Upper lobe of right lung (tissue), 1 donor: ENCODE measurements around the gene TMEM9. TPM values are rescaled to one million over a fixed set of nuclear protein-coding genes. Genes with fewer than 3 reads are reported as not detected.

Experiments
- ATAC-seq: fragments of 200-7000 bp; cut with Tn5 transposase; one replicate; pipeline ENCODE4 v1.9.1; 2020; ENCODE audit warnings: mild to moderate bottlenecking, moderate library complexity
- DNase-seq: peaks from one replicate; pipeline ENCODE4 v3.0.0-alpha.2; 2020
- H3K27ac ChIP-seq: fragments of 200-600 bp; one replicate; pipeline ENCODE4 v1.8.0; 2022
- H3K27me3 ChIP-seq: fragments of 200-600 bp; one replicate; pipeline ENCODE4 v1.8.0; 2022; ENCODE audit warnings: mild to moderate bottlenecking
- H3K36me3 ChIP-seq: fragments of 200-600 bp; one replicate; pipeline ENCODE4 v1.8.0; 2022
- H3K4me1 ChIP-seq: fragments of 200-600 bp; one replicate; pipeline ENCODE4 v1.8.0; 2022
- H3K4me3 ChIP-seq: fragments of 200-600 bp; one replicate; pipeline ENCODE4 v1.8.0; 2022; ENCODE audit warnings: mild to moderate bottlenecking
- H3K9me3 ChIP-seq: fragments of 200-600 bp; one replicate; pipeline ENCODE4 v1.8.0; 2022
- intact Hi-C: fragments of 100-400 bp; cut with DNase I; formaldehyde crosslinking; loops from one replicate; pipeline ENCODE4 v1.11.0; 2022
- long read RNA-seq: library from polyadenylated mRNA; unstranded; transcript quantifications from one replicate; pipeline ENCODE4 v2.0.0, GENCODE V29; 2021
- total RNA-seq: library from RNA; stranded (reverse); fragmentation: NEBNext Ultra II Directional; extraction: Animal tissue kit (Norgen Biotek cat#: 25700); gene quantifications from one replicate; pipeline ENCODE4 v1.2.1, GENCODE V29; 2021
- TF ChIP-seq, protein P1 (sequence below): fragments of 200-600 bp; IDR thresholded peaks from one replicate; pipeline ENCODE4 v1.8.0; 2022; ENCODE audit warnings: antibody characterized with exemption
- donor health status: DM: no; HTN: yes; CAD: no; lungs with severe emphysema.

The TMEM9 gene
- 59.3 TPM for total RNA-seq
- long read RNA-seq, transcript TMEM9-201 (5 exons, 1,959 nt) = minor isoform, 7 of 143 reads
- long read RNA-seq, transcript TMEM9-204 (6 exons, 1,529 nt) = major isoform, 119 of 143 reads
- long read RNA-seq, partial matches to known transcripts = 1 of 143 reads
- long read RNA-seq, other reads (novel, unspliced or antisense) = 10 of 143 reads

DNA sequence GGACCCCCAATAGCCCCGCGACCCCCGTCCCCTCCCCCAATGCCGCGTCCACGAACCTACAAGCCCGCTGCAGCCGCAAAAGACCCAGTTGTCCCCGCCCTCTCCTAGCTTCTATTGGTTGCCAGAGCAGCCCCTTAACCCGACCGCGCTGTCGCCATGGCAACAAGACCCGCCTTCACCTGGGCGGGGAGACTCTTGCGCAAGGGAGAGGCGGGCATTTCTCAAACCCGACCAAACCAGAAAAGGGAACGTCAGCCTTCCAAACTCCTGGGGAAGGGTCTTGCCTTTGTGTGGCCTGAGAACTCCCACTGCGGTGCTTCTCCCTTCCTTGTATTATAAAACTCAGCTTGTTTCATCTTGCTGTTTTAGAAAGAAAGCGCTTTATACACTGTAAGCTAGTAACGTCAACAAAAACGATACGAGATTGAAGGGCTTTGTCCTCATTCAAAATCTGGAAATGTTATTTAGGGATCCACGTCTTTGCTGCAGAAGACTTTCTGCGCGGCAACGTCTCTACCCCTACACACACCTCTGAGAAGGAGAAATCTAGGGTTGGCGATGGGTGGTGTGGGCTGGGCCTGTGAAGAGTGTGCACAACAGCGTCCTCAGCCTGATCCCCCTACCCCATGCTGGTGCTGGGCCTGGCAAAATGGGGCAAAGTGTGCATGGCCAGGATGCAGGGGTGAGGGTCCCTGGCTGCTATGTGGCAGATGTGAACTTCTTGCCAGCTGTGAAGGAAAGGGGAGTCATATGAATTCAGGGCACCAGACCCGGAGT, at the start of gene TMEM9:
TMEM9 (minus strand) TSS at position 86 of the 777 bp plus-strand sequence. CDS start 551 bp downstream, outside the sequence.
- intact Hi-C loops = no loop called here
- ATAC-seq (peak; percentile 94), DNase-seq (peak; percentile 97)
- Histone ChIP-seq H3K36me3 (peaks cover 8% of the 10 kb centered on the region), H3K27me3 (no peaks in the 10 kb centered on the region), H3K4me3 (peak within 1 kb of the TSS; percentile 82), H3K27ac (peak within 1 kb of the TSS; percentile 86), H3K4me1 (peaks cover 13% of the 10 kb centered on the region), H3K9me3 (no peaks in the 10 kb centered on the region)
- TF ChIP-seq, protein P1, sequence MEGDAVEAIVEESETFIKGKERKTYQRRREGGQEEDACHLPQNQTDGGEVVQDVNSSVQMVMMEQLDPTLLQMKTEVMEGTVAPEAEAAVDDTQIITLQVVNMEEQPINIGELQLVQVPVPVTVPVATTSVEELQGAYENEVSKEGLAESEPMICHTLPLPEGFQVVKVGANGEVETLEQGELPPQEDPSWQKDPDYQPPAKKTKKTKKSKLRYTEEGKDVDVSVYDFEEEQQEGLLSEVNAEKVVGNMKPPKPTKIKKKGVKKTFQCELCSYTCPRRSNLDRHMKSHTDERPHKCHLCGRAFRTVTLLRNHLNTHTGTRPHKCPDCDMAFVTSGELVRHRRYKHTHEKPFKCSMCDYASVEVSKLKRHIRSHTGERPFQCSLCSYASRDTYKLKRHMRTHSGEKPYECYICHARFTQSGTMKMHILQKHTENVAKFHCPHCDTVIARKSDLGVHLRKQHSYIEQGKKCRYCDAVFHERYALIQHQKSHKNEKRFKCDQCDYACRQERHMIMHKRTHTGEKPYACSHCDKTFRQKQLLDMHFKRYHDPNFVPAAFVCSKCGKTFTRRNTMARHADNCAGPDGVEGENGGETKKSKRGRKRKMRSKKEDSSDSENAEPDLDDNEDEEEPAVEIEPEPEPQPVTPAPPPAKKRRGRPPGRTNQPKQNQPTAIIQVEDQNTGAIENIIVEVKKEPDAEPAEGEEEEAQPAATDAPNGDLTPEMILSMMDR = no peak

DNA sequence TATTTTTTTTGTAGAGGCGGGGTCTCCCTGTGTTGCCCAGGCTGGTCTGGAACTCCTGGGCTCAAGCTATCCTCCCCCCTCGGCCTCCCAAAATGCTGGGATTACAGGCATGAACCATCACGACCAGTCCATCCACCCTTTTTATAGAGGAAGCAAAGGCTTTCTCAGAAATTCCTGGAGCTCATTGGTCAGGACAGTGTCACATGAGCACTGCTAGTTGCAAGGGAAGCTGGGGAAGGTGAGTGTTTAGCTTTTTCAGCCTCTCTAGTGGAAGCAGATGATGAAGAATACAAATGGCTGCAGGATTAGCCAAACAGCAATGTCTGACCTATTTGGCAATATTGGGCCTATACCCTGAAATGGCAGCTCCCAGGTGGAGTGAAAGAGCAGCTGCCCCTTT, 44.3 kb upstream of the TMEM9 start:
- Histone ChIP-seq H3K27me3 (no peaks in the 10 kb centered on the region), H3K9me3 (no peaks in the 10 kb centered on the region), H3K27ac (no peak overlapping the region), H3K4me3 (no peak overlapping the region), H3K36me3 (no peaks in the 10 kb centered on the region), H3K4me1 (no peaks in the 10 kb centered on the region)
- intact Hi-C loops = no loop called here
- ATAC-seq (no peak), DNase-seq (no peak)
- TF ChIP-seq, protein P1 = no peak

DNA sequence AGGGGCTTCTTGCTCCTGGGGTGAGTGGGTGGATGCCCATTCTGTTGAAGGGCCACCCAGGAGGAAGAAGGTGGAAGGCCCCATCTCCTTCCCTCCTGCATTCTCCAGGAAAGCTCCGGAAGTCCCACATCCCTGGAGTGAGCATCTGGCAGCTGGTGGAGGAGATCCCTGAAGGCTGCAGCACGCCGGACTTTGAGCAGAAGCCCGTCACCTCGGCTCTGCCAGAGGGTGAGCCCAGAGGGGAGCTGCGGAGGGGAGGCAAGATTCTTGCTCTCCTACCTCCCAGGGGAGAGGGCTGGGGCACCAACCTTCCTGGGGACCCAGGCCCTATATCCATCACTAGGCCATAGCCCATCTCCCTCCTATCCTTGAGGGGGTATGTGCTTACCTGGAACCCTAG, 39.8 kb upstream of the TMEM9 start:
- no peak overlapping the region for H3K4me3 ChIP-seq
- H3K36me3 ChIP-seq = no peaks in the 10 kb centered on the region
- ATAC-seq (no peak), DNase-seq (no peak)
- H3K9me3 ChIP-seq = no peaks in the 10 kb centered on the region
- TF ChIP-seq, protein P1 = no peak
- no peak overlapping the region for H3K27ac ChIP-seq
- H3K4me1 ChIP-seq = no peaks in the 10 kb centered on the region
- H3K27me3 ChIP-seq = no peaks in the 10 kb centered on the region
- intact Hi-C loops = no loop called here

DNA sequence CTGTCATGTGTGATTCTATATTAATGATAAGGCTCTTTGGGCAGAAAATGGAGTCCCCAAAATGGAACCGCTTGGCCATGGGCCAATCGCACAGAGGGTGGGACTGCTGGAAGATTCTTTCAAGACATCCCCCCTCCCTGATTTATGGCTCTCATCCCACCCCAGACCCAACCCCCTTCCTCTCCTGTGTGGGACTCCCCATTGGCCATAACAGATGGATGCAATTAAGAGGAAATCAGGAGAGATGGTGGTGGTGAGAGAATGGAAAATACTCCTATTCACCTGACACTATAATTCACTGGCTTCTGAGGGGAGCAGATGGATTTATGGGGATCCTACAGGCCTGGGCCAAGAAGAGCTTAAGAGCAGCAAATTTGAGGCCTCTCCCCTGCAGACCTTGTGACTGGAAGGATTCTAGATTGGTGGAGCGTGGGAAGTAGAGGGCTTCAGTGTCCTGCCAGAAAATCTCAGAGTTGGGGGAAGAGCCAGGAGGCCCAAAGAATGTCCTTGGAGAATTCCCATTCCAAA, 38.1 kb upstream of the TMEM9 start:
- TF ChIP-seq, protein P1 = no peak
- Histone ChIP-seq H3K27me3 (no peaks in the 10 kb centered on the region), H3K4me3 (no peak overlapping the region), H3K27ac (no peak overlapping the region), H3K9me3 (no peaks in the 10 kb centered on the region), H3K4me1 (no peaks in the 10 kb centered on the region), H3K36me3 (no peaks in the 10 kb centered on the region)
- ATAC-seq (no peak), DNase-seq (no peak)
- intact Hi-C loops = no loop called here

DNA sequence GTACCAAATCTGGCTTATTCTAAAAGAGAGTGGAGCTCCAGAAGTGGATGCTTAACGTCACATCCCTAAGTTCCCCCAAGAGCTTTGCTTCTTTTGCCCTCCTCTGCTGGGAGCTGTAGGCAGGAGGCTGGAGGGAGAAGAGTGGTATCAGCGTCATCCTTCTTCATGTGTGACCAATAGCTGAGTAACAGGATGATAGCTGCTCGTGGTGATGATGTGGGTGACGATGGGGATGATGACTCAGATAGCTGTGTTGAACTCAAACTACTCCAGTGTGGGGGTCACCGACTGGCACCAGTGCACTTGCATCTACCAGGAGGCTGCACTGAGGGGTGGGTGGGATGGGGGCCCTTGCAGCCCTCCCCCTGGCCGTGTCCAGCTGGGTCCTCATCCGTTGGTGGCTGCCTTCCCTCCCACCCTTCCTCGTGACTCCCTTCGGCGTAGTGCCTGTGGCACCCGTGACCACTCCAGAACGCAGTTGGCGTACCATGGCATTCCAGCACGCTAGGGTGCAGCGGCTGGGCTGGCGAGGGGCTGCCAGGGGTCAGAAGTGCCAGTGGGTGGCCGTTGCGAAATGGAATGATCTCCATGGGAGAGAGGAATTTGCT, 37.5 kb upstream of the TMEM9 start:
- intact Hi-C loops = no loop called here
- Histone ChIP-seq H3K36me3 (no peaks in the 10 kb centered on the region), H3K27me3 (no peaks in the 10 kb centered on the region), H3K4me1 (no peaks in the 10 kb centered on the region), H3K4me3 (no peak overlapping the region), H3K9me3 (no peaks in the 10 kb centered on the region), H3K27ac (no peak overlapping the region)
- TF ChIP-seq, protein P1 = no peak
- no peak for ATAC-seq
- no peak for DNase-seq
